Astrocyte (in vitro differentiated cells and primary cell): ENCODE measurements around the gene NCBP2. TPM values are rescaled to one million over a fixed set of nuclear protein-coding genes. Genes with fewer than 3 reads are reported as not detected.

Experiments used
- DNase-seq: peaks from one replicate; pipeline ENCODE4 v3.0.0-alpha.2; 2010; ENCODE audit warnings: low read depth
- FAIRE-seq: peaks from 2 replicates; lab custom pipeline; 2011; peaks lifted over from hg19 to GRCh38; lab: Jason Lieb, UNC
- H2AFZ ChIP-seq: 2 replicates; pipeline ENCODE4 v1.6.0; 2012; ENCODE audit warnings: low read depth, low read length, inconsistent platforms
- H3K27ac ChIP-seq: 2 replicates; pipeline ENCODE4 v1.5.1; 2011; ENCODE audit warnings: low read depth, low read length, inconsistent platforms
- H3K27me3 ChIP-seq: 2 replicates; pipeline ENCODE4 v1.6.0; 2011; ENCODE audit warnings: low read length, inconsistent platforms; ENCODE audit not compliant: insufficient read depth
- H3K36me3 ChIP-seq: 2 replicates; pipeline ENCODE4 v1.5.1; 2011; ENCODE audit warnings: low read length, inconsistent platforms; ENCODE audit not compliant: insufficient read depth
- H3K4me1 ChIP-seq: 2 replicates; pipeline ENCODE4 v1.5.1; 2011; ENCODE audit warnings: low read length, inconsistent platforms; ENCODE audit not compliant: insufficient read depth
- H3K4me2 ChIP-seq: 2 replicates; pipeline ENCODE4 v1.6.0; 2012; ENCODE audit warnings: low read length, inconsistent platforms
- H3K4me3 ChIP-seq: 2 replicates; pipeline ENCODE4 v1.5.1; 2011; ENCODE audit warnings: low read depth, mild to moderate bottlenecking, low read length, inconsistent platforms; ENCODE audit not compliant: insufficient read depth
- H3K79me2 ChIP-seq: 2 replicates; pipeline ENCODE4 v1.6.0; 2012; ENCODE audit warnings: mild to moderate bottlenecking, low read length, inconsistent platforms; ENCODE audit not compliant: insufficient read depth
- H3K9ac ChIP-seq: 2 replicates; pipeline ENCODE4 v1.6.0; 2012; ENCODE audit warnings: mild to moderate bottlenecking, low read length, inconsistent platforms
- H3K9me3 ChIP-seq: 2 replicates; pipeline ENCODE4 v1.5.1; 2012; ENCODE audit warnings: low read depth, mild to moderate bottlenecking, low read length, inconsistent platforms; ENCODE audit not compliant: insufficient read depth
- H4K20me1 ChIP-seq: 2 replicates; pipeline ENCODE4 v1.6.0; 2012; ENCODE audit warnings: low read length, inconsistent platforms; ENCODE audit not compliant: insufficient read depth
- H3K27ac Mint-ChIP-seq: one replicate; pipeline ENCODE4 v1.8.0; 2021; ENCODE audit warnings: mild to moderate bottlenecking, mixed read lengths; ENCODE audit not compliant: unreplicated experiment
- H3K27me3 Mint-ChIP-seq: one replicate; pipeline ENCODE4 v1.8.0; 2021; ENCODE audit warnings: low read depth, mixed read lengths; ENCODE audit not compliant: unreplicated experiment
- H3K36me3 Mint-ChIP-seq: one replicate; pipeline ENCODE4 v1.8.0; 2021; ENCODE audit warnings: low read depth, mixed read lengths; ENCODE audit not compliant: unreplicated experiment
- H3K4me1 Mint-ChIP-seq: one replicate; pipeline ENCODE4 v1.8.0; 2021; ENCODE audit warnings: low read depth, mixed read lengths; ENCODE audit not compliant: unreplicated experiment
- H3K4me3 Mint-ChIP-seq: one replicate; pipeline ENCODE4 v1.8.0; 2021; ENCODE audit warnings: mild to moderate bottlenecking, moderate library complexity, mixed read lengths; ENCODE audit not compliant: unreplicated experiment
- H3K9me3 Mint-ChIP-seq: one replicate; pipeline ENCODE4 v1.8.0; 2021; ENCODE audit warnings: mild to moderate bottlenecking, mixed read lengths; ENCODE audit not compliant: unreplicated experiment
- CTCF ChIP-seq: IDR thresholded peaks from 2 replicates; pipeline ENCODE4 v1.5.1; 2011; ENCODE audit warnings: low read depth, mild to moderate bottlenecking, inconsistent platforms, low read length, moderate library complexity; ENCODE audit not compliant: insufficient read depth
- EZH2 ChIP-seq: IDR thresholded peaks from 2 replicates; pipeline ENCODE4 v1.6.1; 2012; ENCODE audit warnings: mild to moderate bottlenecking, low read length, inconsistent platforms; ENCODE audit not compliant: insufficient read depth
- total RNA-seq: library from RNA; stranded (reverse); gene quantifications from 2 replicates; pipeline ENCODE4 v1.2.1, GENCODE V29; 2021

The NCBP2 gene
- total RNA-seq, 1 donor from 2014 or later: 90.6 TPM

DNA sequence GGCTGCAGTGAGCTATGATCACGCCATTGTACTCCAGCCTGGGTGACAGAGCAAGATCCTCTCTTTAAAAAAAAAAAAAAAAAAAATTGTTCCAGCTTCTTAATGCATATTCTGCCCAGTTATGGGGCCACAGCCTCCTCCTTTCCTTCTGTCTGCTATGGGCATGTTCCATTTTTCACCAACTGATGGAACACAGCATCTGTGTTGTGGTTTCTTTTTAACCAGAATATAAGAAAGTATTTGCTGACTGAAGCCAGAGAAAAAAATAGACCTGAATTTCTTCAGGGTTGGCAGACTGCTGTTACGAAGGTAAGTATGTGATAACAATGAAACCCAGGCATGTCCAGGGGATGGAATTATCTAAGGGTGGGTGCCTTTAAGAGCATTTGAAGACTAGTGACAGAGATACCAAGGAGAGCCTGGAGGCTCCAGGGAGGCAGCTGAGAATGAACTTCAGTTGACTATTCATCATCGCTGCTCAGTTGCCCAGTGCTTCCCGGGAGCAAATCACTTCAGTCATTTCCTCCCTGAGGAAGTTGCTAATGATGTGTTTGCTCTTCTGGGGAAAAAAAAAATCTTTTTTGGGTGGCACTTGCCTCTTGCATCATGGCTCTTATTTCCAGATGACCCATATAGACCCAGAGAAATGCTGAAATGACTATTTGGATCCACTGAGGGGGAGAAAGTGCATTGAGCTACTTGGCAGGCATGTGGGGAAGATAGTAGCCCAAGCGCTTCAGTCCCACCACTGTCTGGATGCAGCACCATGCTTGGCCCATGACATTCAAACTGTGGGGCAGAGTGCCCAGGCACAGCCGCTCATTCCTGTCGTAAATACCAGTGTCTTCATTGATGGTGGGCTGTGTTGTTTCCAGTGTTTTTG is 14.5 kb downstream of the NCBP2 start:
- no peaks in the 10 kb centered on the region for H3K9me3 ChIP-seq
- H3K27ac Mint-ChIP-seq: no peak overlapping the region
- H3K4me3 ChIP-seq: no peak overlapping the region
- no peak overlapping the region for H3K27ac ChIP-seq
- H3K9me3 Mint-ChIP-seq: no peaks in the 10 kb centered on the region
- H4K20me1 ChIP-seq: no peaks in the 10 kb centered on the region
- no peaks in the 10 kb centered on the region for H3K4me1 ChIP-seq
- peaks cover 24% of the 10 kb centered on the region for H3K36me3 Mint-ChIP-seq
- TF ChIP-seq EZH2 (no peak), CTCF (no peak)
- DNase-seq (no peak), FAIRE-seq (no peak)
- H3K4me2 ChIP-seq: no peak overlapping the region
- no peaks in the 10 kb centered on the region for H3K79me2 ChIP-seq
- no peaks in the 10 kb centered on the region for H3K27me3 ChIP-seq
- no peak overlapping the region for H3K4me3 Mint-ChIP-seq
- no peaks in the 10 kb centered on the region for H3K4me1 Mint-ChIP-seq
- no peak overlapping the region for H3K9ac ChIP-seq
- no peak overlapping the region for H2AFZ ChIP-seq
- no peaks in the 10 kb centered on the region for H3K27me3 Mint-ChIP-seq
- peaks cover 20% of the 10 kb centered on the region for H3K36me3 ChIP-seq

- FAIRE-seq (no peak), DNase-seq (no peak)
- H3K36me3 Mint-ChIP-seq: peaks cover 11% of the 10 kb centered on the region
- Histone ChIP-seq H4K20me1 (no peaks in the 10 kb centered on the region), H3K36me3 (peaks cover 6% of the 10 kb centered on the region), H3K27me3 (no peaks in the 10 kb centered on the region), H2AFZ (no peak overlapping the region), H3K27ac (no peak overlapping the region), H3K9me3 (no peaks in the 10 kb centered on the region), H3K9ac (no peak overlapping the region), H3K4me1 (no peaks in the 10 kb centered on the region), H3K4me3 (no peak overlapping the region), H3K79me2 (no peaks in the 10 kb centered on the region), H3K4me2 (no peak overlapping the region)
- TF ChIP-seq EZH2: no peak
- TF ChIP-seq CTCF: no peak
- no peak overlapping the region for H3K27ac Mint-ChIP-seq
- H3K9me3 Mint-ChIP-seq: peaks cover 3% of the 10 kb centered on the region
- H3K4me1 Mint-ChIP-seq: no peaks in the 10 kb centered on the region
- no peaks in the 10 kb centered on the region for H3K27me3 Mint-ChIP-seq
- H3K4me3 Mint-ChIP-seq: no peak overlapping the region
Measured at GRCh38 chr3:196920733-196921132, 21.6 kb downstream of the NCBP2 start.

GRCh38 chr3:196918968-196919367 is 23.4 kb downstream of the NCBP2 start:
- H3K9ac ChIP-seq: no peak overlapping the region
- no peak overlapping the region for H3K4me3 Mint-ChIP-seq
- TF ChIP-seq EZH2: no peak
- no peak for TF ChIP-seq CTCF
- FAIRE-seq (no peak), DNase-seq (no peak)
- H3K27me3 ChIP-seq: no peaks in the 10 kb centered on the region
- no peaks in the 10 kb centered on the region for H3K4me1 Mint-ChIP-seq
- peaks cover 5% of the 10 kb centered on the region for H3K9me3 Mint-ChIP-seq
- no peaks in the 10 kb centered on the region for H3K27me3 Mint-ChIP-seq
- no peak overlapping the region for H2AFZ ChIP-seq
- H3K4me1 ChIP-seq: no peaks in the 10 kb centered on the region
- no peaks in the 10 kb centered on the region for H4K20me1 ChIP-seq
- no peaks in the 10 kb centered on the region for H3K79me2 ChIP-seq
- H3K27ac Mint-ChIP-seq: no peak overlapping the region
- peaks cover 19% of the 10 kb centered on the region for H3K36me3 Mint-ChIP-seq
- no peak overlapping the region for H3K4me3 ChIP-seq
- H3K27ac ChIP-seq: no peak overlapping the region
- peaks cover 10% of the 10 kb centered on the region for H3K36me3 ChIP-seq
- no peaks in the 10 kb centered on the region for H3K9me3 ChIP-seq
- no peak overlapping the region for H3K4me2 ChIP-seq
